Retina (tissue), 1 donor: ENCODE data around the gene CASP2.
"Not testable (repeated sequence)": the region's sequence is repeated elsewhere in the genome, so short reads cannot be mapped to it uniquely, and the experiment has no call there.

Experiments used
- DNase-seq: peaks from one replicate; pipeline ENCODE4 v3.0.0-alpha.2; 2016

The CASP2 gene

GRCh38 chr7:143265017-143265693, 23.0 kb upstream of the CASP2 start:
- DNase-seq = no peak

DNA sequence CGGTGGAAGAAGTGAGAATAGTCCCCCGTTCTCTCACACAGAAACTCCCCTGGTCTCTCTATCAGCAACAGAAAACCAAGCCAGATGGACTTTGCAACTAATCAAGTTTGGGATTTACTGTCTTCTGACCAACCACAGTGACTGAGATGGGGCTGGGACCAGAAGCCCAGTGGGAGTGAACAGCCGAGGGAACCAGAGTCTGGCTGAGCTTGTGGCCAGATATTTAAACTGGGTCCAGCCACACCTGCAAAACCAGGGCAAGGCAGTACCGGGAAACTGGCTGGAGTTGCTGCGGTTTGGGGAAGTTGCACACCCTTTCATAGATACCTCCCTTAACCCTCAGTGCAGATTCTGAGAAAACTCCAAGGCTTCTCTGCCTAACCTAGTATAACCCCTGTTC, 18.9 kb upstream of the CASP2 start:
- no peak for DNase-seq

GRCh38 chr7:143271240-143271639, 16.9 kb upstream of the CASP2 start:
- no peak for DNase-seq

- DNase-seq = no peak
These were observed 15.3 kb upstream of the CASP2 start for GRCh38 chr7:143272871-143273270.

GRCh38 chr7:143279186-143280098, 8.7 kb upstream of the CASP2 start:
- peak; percentile 49 for DNase-seq

DNA sequence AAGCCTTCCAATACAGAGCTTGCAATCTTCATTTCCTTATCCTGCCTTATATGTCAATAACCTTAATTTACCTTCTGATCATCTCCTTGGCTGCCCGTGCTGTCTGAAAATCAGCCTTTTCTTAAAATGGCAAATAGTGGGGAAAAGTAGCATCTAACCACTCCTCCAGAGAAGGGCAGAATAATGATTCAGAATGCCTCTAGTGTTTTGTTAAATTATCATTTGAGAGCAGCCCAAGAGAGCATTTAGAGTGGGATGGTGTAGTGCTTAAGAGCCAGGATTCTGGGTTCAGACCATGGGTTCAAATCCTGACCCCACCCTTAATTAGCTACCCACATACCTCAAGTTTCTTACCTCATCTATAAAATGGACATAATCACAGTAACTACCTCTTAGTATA, 8.0 kb upstream of the CASP2 start:
- DNase-seq = no peak

DNA sequence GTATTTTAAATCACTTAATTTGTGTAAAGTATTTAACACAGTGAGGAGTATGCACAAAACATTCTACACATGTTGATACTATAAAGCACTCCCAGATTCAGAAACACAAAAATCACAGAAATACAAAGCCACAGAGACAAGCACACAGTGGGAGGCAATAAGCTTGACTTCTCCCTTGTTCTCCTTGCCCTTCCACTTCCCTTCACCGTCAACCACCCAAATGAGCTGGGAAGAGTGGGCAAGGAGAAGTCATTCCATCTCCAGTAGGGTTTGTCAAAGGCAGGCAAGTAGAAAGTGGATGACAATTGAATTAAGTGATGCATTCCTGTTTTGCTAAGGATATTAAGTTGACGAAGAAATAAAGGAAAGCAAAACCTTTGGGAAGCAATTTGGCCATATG, 7.6 kb upstream of the CASP2 start:
- DNase-seq = no peak

DNA sequence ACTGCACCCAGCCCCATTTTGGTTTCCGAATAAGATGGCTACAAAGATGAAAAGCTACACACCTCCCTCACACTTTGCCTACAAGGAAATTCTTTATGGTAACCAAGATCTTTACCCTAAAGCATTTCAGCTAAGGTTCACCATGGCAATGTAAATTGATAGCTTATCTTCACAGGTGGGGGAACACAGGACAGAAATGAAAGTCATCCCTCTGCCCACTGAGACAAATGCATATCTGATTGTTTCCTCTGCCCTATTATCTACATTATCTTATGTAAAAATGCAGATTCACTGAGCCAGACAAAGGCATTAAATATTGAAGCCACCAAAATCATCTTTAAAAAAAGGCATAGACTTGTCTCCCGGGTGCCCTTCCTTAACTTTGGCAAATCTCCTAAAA, 6.6 kb upstream of the CASP2 start:
- no peak for DNase-seq

DNA sequence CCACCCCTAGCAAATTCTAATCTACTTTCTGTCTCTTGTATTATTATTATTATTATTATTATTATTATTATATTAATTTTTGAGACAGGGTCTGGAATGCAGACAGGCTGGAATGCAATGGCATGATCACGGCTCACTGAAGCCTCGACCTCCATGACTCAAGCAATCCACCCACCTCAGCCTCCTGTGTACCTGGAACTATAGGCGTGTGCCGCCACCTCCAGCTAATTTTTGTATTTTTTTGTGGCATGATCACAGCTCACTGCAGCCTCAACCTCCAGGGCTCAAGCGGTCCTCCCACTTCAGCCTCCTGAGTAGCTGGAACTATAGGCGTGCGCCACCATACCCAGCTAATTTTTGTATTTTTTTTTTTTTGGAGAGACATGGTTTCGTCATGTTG, 6.0 kb upstream of the CASP2 start:
- DNase-seq = no peak

DNA sequence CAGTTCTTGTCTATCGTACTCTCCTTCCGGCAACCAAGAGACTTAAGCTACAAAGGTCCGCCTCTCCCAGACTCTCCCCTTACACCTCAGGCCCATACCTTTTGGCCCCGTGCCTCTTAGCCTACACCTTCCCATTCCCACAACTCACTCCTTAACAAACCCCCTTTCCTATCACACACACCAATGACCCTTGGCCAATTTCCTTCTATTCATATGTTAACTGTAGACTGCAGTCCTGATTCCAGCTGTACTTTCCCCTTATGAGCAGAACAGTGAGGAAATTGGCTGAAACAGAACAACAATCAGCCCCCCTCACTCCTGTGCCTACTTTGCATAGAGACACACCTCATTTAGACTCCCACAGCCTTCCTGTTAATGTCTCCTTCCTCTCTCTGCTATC, 4.8 kb upstream of the CASP2 start:
- no peak for DNase-seq

- no peak for DNase-seq
These were observed 3.3 kb upstream of the CASP2 start, which contains the start of gene TMEM139 for GRCh38 chr7:143284591-143285469. TSS of gene TMEM139 (plus strand) at chr7:143284958. CDS start at chr7:143285958, 1,000 bp downstream.

DNA sequence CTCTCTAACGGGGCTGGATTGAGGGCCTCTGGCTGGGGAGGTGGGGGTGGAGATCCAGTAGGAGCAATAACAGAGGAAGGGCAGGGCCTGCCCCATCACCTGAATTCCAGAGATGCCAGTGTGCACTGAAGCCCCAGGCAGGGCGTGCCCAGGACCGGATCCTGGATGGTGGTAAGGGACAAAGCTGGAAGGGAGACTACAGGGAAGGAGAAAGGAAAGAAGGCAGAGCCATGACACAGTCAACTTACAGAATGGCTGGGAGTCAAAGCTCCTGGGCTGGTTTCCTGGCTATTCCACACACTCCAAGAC, 2.7 kb upstream of the CASP2 start:
- no peak for DNase-seq

DNA sequence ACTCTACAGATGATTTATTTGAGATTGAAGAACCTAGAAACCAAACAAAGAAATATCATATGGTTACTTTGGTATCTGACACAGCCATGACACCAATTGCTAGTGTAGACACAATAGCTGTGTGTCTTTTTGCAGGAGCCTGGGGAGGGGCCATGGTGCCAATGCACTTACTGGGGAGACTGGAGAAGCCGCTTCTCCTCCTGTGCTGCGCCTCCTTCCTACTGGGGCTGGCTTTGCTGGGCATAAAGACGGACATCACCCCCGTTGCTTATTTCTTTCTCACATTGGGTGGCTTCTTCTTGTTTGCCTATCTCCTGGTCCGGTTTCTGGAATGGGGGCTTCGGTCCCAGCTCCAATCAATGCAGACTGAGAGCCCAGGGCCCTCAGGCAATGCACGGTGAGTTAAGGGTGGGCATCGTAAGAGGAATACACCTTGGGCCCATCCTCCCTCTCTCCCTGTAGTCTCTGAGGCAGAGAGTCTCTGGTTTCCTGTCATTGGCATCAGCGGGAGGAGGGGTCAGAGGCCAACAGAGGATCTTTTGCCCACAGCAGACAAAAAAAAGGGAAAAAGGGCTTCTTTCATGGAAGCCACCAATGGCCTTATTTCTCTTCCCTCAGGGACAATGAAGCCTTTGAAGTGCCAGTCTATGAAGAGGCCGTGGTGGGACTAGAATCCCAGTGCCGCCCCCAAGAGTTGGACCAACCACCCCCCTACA, 2.2 kb upstream of the CASP2 start:
- no peak for DNase-seq

GRCh38 chr7:143286522-143286890, 1.6 kb upstream of the CASP2 start:
- no peak for DNase-seq

DNA sequence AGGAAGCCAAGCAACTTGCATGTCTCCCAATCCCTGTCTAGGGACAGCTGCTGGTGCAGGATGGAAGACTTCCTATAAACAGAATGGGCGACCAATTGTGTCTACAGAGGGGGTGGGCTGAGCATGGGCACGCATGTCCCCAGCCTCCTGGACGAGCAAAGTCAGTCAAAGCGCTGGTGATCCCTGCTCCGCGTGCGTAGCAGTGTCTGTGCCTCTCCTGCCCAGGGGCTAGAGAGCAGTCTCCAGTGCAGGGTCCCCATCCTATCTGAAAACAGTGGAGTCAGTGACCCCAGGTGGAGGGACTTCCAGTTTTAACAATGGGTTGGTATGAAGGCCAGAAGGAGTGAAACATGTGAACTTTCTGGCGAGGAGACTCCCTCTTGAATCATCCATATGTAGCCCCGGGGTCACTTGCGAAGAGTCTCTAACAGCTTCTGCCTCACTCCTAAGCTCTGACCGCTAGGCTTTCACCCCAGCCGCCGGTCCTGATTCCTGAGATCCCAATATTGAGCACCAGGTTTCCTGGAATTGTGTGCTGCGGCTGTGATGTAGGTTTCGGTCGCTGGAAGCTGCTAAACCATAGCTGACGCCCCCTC, 714 bp upstream of the CASP2 start:
- no peak for DNase-seq

- DNase-seq = no peak
These were observed 685 bp downstream of the CASP2 start for GRCh38 chr7:143288836-143289235.

- DNase-seq = no peak
These were observed 1.3 kb downstream of the CASP2 start for GRCh38 chr7:143289421-143289820.

DNA sequence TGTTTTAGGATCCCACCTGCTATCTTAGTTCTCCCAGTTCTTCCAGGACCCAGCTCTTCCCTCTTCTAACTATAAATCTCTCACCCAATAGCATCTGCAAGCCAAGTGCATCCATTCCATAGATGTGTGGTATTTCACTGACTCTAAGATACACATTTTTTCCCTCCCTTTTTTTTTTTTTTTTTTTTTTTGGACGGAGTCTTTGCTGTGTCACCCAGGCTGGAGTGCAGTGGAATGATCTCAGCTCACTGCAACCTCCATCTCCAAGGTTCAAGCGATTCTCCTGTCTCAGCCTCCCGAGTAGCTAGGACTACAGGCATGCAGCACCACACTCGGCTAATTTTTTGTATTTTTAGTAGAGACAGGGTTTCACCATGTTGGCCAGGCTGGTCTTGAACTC, 1.7 kb downstream of the CASP2 start:
- not testable (repeated sequence) for DNase-seq

DNA sequence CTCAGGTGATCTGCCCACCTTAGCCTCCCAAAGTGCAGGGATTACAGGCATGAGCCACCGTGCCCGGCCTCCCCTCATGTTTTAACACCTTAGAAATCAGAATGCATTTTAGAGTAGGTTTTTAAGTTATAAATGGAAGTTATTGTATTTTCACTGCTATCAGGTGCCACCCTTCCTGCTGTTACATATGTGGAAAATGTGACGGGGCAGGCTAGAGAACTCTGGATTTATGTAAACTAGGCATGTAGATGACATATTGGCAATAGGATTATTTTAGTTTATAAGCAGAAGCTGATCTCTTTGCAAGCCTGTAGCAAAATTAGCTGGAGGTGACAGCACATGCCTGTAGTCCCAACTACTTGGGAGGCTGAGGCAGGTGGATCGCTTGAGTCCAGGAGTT, 2.1 kb downstream of the CASP2 start:
- no peak for DNase-seq

DNA sequence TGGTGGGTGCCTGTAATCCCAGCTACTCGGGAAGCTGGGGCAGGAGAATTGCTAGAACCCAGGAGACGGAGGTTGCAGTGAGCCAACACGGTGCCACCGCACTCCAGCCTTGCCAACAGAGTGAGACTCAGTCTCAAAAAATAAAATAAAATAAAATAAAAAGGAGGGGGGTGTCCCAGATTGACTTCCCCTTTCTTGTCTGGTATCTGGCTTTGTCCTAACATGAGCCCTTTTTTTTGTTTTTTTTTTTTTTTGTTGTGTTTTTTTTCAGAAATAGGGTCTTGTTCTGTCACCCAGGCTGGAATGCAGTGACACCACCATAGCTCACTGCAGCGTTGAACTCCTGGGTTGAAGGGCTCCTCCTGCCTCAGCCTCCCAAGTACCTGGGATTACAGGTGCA, 4.7 kb downstream of the CASP2 start:
- DNase-seq = no peak

- DNase-seq = no peak
These were observed 7.7 kb downstream of the CASP2 start for GRCh38 chr7:143295870-143296269.

DNA sequence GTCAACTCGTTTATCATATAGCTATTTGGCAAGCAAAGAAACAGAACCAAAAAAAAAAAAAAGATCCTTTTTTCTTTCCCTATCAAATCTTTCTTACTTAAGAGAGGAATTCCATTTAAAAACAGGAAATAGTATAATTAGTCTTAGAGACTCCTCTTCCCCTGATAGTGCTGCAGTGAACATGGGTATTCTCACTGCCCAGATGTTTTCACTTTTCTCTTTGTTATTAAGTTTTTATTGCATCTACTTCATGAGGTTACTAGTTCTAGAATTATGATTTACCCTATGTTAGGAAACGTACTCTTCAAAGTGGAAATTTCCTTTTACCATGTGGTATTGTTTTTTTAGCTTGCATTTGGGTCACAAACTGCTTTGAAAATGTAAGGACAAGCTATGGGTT, 8.5 kb downstream of the CASP2 start:
- no peak for DNase-seq
